ENCODE data around the gene ZSWIM6.

The ZSWIM6 gene

GRCh38 chr5:61559146-61559545, 227.1 kb downstream of the ZSWIM6 start:
- TF ChIP-seq, protein P1, sequence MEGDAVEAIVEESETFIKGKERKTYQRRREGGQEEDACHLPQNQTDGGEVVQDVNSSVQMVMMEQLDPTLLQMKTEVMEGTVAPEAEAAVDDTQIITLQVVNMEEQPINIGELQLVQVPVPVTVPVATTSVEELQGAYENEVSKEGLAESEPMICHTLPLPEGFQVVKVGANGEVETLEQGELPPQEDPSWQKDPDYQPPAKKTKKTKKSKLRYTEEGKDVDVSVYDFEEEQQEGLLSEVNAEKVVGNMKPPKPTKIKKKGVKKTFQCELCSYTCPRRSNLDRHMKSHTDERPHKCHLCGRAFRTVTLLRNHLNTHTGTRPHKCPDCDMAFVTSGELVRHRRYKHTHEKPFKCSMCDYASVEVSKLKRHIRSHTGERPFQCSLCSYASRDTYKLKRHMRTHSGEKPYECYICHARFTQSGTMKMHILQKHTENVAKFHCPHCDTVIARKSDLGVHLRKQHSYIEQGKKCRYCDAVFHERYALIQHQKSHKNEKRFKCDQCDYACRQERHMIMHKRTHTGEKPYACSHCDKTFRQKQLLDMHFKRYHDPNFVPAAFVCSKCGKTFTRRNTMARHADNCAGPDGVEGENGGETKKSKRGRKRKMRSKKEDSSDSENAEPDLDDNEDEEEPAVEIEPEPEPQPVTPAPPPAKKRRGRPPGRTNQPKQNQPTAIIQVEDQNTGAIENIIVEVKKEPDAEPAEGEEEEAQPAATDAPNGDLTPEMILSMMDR (IDR thresholded peaks at IDR 0.05; ENCODE audit: insufficient read depth, low read depth, low read length, missing control alignments), result no peak
- DNase-seq (ENCODE audit: low read depth), result no peak
- H3K4me3 ChIP-seq (ENCODE audit: low read depth, low read length), result no peak overlapping the region

GRCh38 chr5:61559722-61560121, 227.7 kb downstream of the ZSWIM6 start:
- no peak for DNase-seq (ENCODE audit: low read depth)
- H3K4me3 ChIP-seq (ENCODE audit: low read depth, low read length), result no peak overlapping the region
- TF ChIP-seq, protein P1 (IDR thresholded peaks at IDR 0.05; ENCODE audit: insufficient read depth, low read depth, low read length, missing control alignments), result no peak

DNA sequence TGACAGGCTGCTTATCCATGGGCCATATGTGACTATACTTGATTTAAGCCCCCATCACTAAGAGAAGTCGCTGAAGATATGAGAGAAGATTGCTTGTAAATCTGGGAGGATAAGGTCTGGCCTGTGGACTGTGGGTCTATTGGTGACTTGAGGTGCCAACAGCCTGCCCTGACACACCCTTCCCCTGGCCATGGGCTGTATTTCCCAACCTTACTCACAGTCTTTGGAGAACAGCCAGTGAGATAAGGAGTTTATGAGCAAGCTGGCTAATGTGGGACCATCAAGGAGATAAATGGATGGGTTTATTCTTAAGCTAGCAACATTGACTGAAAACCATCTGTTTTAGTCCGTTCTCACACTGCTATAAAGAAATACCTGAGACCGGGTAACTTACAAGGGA, 231.3 kb downstream of the ZSWIM6 start:
- H3K4me3 ChIP-seq (ENCODE audit: low read depth, low read length), result no peak overlapping the region
- TF ChIP-seq, protein P1 (IDR thresholded peaks at IDR 0.05; ENCODE audit: insufficient read depth, low read depth, low read length, missing control alignments), result no peak
- DNase-seq (ENCODE audit: low read depth), result no peak

GRCh38 chr5:61567337-61567736, 235.3 kb downstream of the ZSWIM6 start:
- no peak for DNase-seq (ENCODE audit: low read depth)
- H3K4me3 ChIP-seq (ENCODE audit: low read depth, low read length), result no peak overlapping the region
- TF ChIP-seq, protein P1 (IDR thresholded peaks at IDR 0.05; ENCODE audit: insufficient read depth, low read depth, low read length, missing control alignments), result no peak

- TF ChIP-seq, protein P1 (IDR thresholded peaks at IDR 0.05; ENCODE audit: insufficient read depth, low read depth, low read length, missing control alignments), result no peak
- no peak for DNase-seq (ENCODE audit: low read depth)
- no peak overlapping the region for H3K4me3 ChIP-seq (ENCODE audit: low read depth, low read length)
Observed at GRCh38 chr5:61569353-61569752, 237.3 kb downstream of the ZSWIM6 start.

DNA sequence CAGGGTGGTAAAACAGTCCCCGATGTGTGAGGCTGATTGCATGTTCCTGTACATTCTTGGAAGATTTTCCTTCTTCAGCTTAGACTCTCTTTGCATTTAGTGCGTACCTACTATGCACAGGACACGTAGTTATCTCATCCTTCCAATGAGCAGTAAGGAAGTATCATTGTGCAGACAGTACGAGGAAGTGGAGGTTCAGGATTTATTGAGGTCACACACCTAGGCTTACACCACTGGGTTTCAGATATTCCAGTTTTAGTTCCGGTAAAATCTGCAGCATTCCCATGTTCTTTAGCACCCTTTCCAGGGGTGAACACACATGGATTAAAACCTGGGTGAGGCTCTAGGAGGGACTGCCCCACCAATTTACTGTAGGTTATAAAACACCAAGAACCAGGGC, 238.7 kb downstream of the ZSWIM6 start:
- TF ChIP-seq, protein P1 (IDR thresholded peaks at IDR 0.05; ENCODE audit: insufficient read depth, low read depth, low read length, missing control alignments), result no peak
- no peak overlapping the region for H3K4me3 ChIP-seq (ENCODE audit: low read depth, low read length)
- no peak for DNase-seq (ENCODE audit: low read depth)

DNA sequence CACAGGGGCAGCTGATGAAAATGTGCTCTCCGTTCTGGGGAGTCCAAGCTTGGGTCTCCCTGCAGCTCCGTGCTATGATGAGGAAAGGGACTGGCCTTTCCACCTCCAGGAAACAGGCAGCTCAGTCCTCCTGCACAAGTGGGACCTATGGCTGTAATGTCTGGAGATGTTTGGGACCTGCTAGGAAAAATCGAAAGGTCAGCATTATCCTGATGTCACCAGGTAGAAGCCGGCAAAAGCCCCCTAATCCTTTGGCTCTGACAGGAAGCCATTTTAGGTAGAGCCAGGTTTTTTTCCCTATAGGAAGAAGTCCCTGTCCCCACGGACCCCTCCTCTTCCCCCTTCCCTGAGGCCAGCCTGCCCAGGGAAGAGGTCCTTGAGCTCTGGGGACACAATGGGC, 240.9 kb downstream of the ZSWIM6 start:
- TF ChIP-seq, protein P1 (IDR thresholded peaks at IDR 0.05; ENCODE audit: insufficient read depth, low read depth, low read length, missing control alignments), result no peak
- DNase-seq (ENCODE audit: low read depth), result no peak
- no peak overlapping the region for H3K4me3 ChIP-seq (ENCODE audit: low read depth, low read length)

Measured in GM12865 (cell line).